Superior temporal gyrus (tissue), 1 donor: ENCODE results near the gene CRTC1.

ENCODE experiments used
- DNase-seq: peaks from one replicate; pipeline ENCODE4 v3.0.0-alpha.2; 2016; ENCODE audit errors: extremely low spot score

Gene CRTC1

GRCh38 chr19:18653853-18654252 is 29.6 kb upstream of the CRTC1 start:
- DNase-seq, result no peak

GRCh38 chr19:18654469-18654868 is 29.0 kb upstream of the CRTC1 start:
- DNase-seq, result no peak

GRCh38 chr19:18655173-18655844 is 28.2 kb upstream of the CRTC1 start:
- no peak for DNase-seq

- no peak for DNase-seq
These were observed 27.0 kb upstream of the CRTC1 start for GRCh38 chr19:18656337-18657086.

- DNase-seq, result no peak
These were observed 25.7 kb upstream of the CRTC1 start for GRCh38 chr19:18657590-18658365.

- no peak for DNase-seq
These were observed 25.1 kb upstream of the CRTC1 start for GRCh38 chr19:18658366-18658855.

GRCh38 chr19:18659281-18660050 is 24.0 kb upstream of the CRTC1 start:
- no peak for DNase-seq

- DNase-seq, result no peak
These were observed 23.2 kb upstream of the CRTC1 start for GRCh38 chr19:18660051-18660910.

GRCh38 chr19:18660939-18661670 is 22.4 kb upstream of the CRTC1 start:
- DNase-seq, result no peak

GRCh38 chr19:18662972-18663732 is 20.3 kb upstream of the CRTC1 start:
- no peak for DNase-seq

- DNase-seq, result no peak
These were observed 19.4 kb upstream of the CRTC1 start for GRCh38 chr19:18663940-18664530.

- no peak for DNase-seq
These were observed 17.7 kb upstream of the CRTC1 start for GRCh38 chr19:18665771-18666202.

- DNase-seq, result no peak
These were observed 17.2 kb upstream of the CRTC1 start for GRCh38 chr19:18666317-18666716.

- no peak for DNase-seq
These were observed 16.7 kb upstream of the CRTC1 start for GRCh38 chr19:18666784-18667183.

- no peak for DNase-seq
These were observed 15.8 kb upstream of the CRTC1 start for GRCh38 chr19:18667531-18668251.

- DNase-seq, result no peak
These were observed 15.2 kb upstream of the CRTC1 start for GRCh38 chr19:18668252-18668631.

GRCh38 chr19:18668744-18669523 is 14.5 kb upstream of the CRTC1 start:
- DNase-seq, result no peak

GRCh38 chr19:18669524-18669817 is 14.0 kb upstream of the CRTC1 start:
- no peak for DNase-seq
